KMS-11 (cell line): ENCODE data around the gene GDF10.

ENCODE experiments used
- H2AFZ ChIP-seq: fragments of 200-600 bp; sonication (generic); 2 replicates; pipeline ENCODE4 v1.6.1; 2016; ENCODE audit warnings: antibody characterized with exemption, mixed run types, low read depth
- H3K27ac ChIP-seq: fragments of 200-600 bp; sonication (generic); 2 replicates; pipeline ENCODE4 v1.6.1; 2016; ENCODE audit warnings: mild to moderate bottlenecking, mixed run types
- H3K27me3 ChIP-seq: fragments of 200-600 bp; sonication (generic); 2 replicates; pipeline ENCODE4 v1.6.1; 2017; ENCODE audit warnings: mild to moderate bottlenecking, low read depth, mixed run types, moderate library complexity; ENCODE audit not compliant: insufficient read depth
- H3K36me3 ChIP-seq: fragments of 200-600 bp; sonication (generic); 2 replicates; pipeline ENCODE4 v1.6.1; 2017; ENCODE audit warnings: mild to moderate bottlenecking, mixed run types; ENCODE audit not compliant: insufficient read depth
- H3K4me1 ChIP-seq: fragments of 200-600 bp; sonication (generic); 2 replicates; pipeline ENCODE4 v1.6.1; 2016; ENCODE audit warnings: mild to moderate bottlenecking, low read depth, mixed run types; ENCODE audit not compliant: poor library complexity, severe bottlenecking
- H3K4me2 ChIP-seq: fragments of 200-600 bp; sonication (generic); 2 replicates; pipeline ENCODE4 v1.7.0; 2016; ENCODE audit warnings: mild to moderate bottlenecking, mixed run types
- H3K4me3 ChIP-seq: fragments of 200-600 bp; sonication (generic); IDR thresholded peaks from 2 replicates; pipeline ENCODE4 v1.6.1; 2017; ENCODE audit warnings: low read depth, low read length, mixed read lengths; ENCODE audit not compliant: insufficient read depth
- H3K79me2 ChIP-seq: fragments of 200-600 bp; sonication (generic); 2 replicates; pipeline ENCODE4 v1.6.1; 2016; ENCODE audit warnings: low read depth, mixed run types; ENCODE audit not compliant: insufficient read depth
- H3K9ac ChIP-seq: fragments of 200-600 bp; sonication (generic); 2 replicates; pipeline ENCODE4 v1.6.1; 2016; ENCODE audit warnings: mild to moderate bottlenecking, mixed run types
- H4K20me1 ChIP-seq: fragments of 200-600 bp; sonication (generic); 2 replicates; pipeline ENCODE4 v1.6.1; 2016; ENCODE audit warnings: mild to moderate bottlenecking, mixed run types; ENCODE audit not compliant: insufficient read depth
- TF ChIP-seq, protein P1 (sequence below): fragments of 200-600 bp; sonication (generic); conservative IDR thresholded peaks from 2 replicates; pipeline ENCODE4 v1.6.1; 2017; ENCODE audit warnings: low read depth, mild to moderate bottlenecking, antibody characterized with exemption, low read length, moderate library complexity, mixed read lengths

The GDF10 gene

GRCh38 chr10:47317251-47317650, 17.3 kb downstream of the GDF10 start:
- H3K4me2 ChIP-seq: no peak overlapping the region

DNA sequence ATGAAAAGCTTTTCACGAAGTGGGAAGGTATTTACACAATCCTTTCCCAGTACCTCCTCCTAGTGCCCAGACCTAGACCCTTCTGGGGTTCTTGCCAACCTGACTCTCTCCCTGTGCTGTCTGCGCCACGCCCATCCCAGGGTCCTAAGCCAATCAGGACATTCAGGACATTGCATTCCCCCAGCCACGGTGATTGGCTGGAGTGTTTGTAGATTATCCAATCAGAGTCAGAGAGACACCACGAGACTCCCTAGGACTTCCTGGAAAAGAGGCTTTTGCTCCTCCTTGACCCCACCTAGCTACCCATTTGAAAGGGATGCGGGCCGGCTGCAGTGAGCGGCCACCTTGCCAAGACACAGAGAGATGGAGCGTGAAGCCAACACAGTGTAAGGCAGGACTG, 18.7 kb downstream of the GDF10 start:
- Histone ChIP-seq H2AFZ (no peak overlapping the region), H3K36me3 (no peaks in the 10 kb centered on the region)

More at GRCh38 chr10:47317251-47317650, 17.3 kb downstream of the GDF10 start:
- Histone ChIP-seq H3K4me3 (no peak overlapping the region), H3K27me3 (no peaks in the 10 kb centered on the region), H2AFZ (no peak overlapping the region), H3K27ac (no peak overlapping the region), H4K20me1 (no peaks in the 10 kb centered on the region), H3K36me3 (no peaks in the 10 kb centered on the region), H3K9ac (no peak overlapping the region), H3K79me2 (no peaks in the 10 kb centered on the region), H3K4me1 (no peaks in the 10 kb centered on the region)
- TF ChIP-seq, protein P1, sequence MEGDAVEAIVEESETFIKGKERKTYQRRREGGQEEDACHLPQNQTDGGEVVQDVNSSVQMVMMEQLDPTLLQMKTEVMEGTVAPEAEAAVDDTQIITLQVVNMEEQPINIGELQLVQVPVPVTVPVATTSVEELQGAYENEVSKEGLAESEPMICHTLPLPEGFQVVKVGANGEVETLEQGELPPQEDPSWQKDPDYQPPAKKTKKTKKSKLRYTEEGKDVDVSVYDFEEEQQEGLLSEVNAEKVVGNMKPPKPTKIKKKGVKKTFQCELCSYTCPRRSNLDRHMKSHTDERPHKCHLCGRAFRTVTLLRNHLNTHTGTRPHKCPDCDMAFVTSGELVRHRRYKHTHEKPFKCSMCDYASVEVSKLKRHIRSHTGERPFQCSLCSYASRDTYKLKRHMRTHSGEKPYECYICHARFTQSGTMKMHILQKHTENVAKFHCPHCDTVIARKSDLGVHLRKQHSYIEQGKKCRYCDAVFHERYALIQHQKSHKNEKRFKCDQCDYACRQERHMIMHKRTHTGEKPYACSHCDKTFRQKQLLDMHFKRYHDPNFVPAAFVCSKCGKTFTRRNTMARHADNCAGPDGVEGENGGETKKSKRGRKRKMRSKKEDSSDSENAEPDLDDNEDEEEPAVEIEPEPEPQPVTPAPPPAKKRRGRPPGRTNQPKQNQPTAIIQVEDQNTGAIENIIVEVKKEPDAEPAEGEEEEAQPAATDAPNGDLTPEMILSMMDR: no peak

DNA sequence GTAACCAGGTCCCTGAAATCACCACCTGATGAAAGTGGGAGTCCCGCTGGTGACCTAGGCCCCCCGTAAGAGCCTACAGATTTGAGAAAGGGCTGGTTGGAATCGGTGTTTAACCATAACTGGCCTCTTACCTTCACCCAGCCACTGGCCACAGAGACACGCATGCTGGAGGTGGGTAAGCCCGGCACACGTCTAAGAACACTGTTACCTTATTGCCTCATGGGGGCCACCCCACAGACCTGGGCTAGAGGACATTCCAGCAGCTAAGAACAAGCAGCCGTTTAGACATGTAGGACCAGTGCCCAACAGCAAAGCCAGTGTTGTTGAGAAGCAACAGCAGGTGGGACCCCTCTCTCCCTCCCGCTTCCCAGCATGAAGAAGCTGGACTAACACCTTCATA, 19.8 kb downstream of the GDF10 start:
- H3K27me3 ChIP-seq: no peaks in the 10 kb centered on the region
- H2AFZ ChIP-seq: no peak overlapping the region
- H3K79me2 ChIP-seq: no peaks in the 10 kb centered on the region
- no peak overlapping the region for H3K4me3 ChIP-seq
- TF ChIP-seq, protein P1: no peak
- no peaks in the 10 kb centered on the region for H4K20me1 ChIP-seq
- H3K36me3 ChIP-seq: no peaks in the 10 kb centered on the region
- no peak overlapping the region for H3K27ac ChIP-seq
- no peak overlapping the region for H3K9ac ChIP-seq
- H3K4me2 ChIP-seq: no peak overlapping the region
- H3K4me1 ChIP-seq: no peaks in the 10 kb centered on the region

More for the DNA sequence above, 18.7 kb downstream of the GDF10 start:
- TF ChIP-seq, protein P1: no peak
- Histone ChIP-seq H3K4me1 (no peaks in the 10 kb centered on the region), H4K20me1 (no peaks in the 10 kb centered on the region), H3K4me2 (no peak overlapping the region), H3K9ac (no peak overlapping the region), H3K27me3 (no peaks in the 10 kb centered on the region), H3K4me3 (no peak overlapping the region), H3K79me2 (no peaks in the 10 kb centered on the region), H3K27ac (no peak overlapping the region)

- Histone ChIP-seq H3K27me3 (no peaks in the 10 kb centered on the region), H4K20me1 (no peaks in the 10 kb centered on the region), H3K36me3 (no peaks in the 10 kb centered on the region), H3K4me3 (no peak overlapping the region), H3K27ac (no peak overlapping the region), H2AFZ (no peak overlapping the region), H3K4me1 (no peaks in the 10 kb centered on the region), H3K4me2 (no peak overlapping the region), H3K79me2 (no peaks in the 10 kb centered on the region), H3K9ac (no peak overlapping the region)
- TF ChIP-seq, protein P1: no peak
Observed at GRCh38 chr10:47320812-47321211, 20.8 kb downstream of the GDF10 start.
